Measurements from ENCODE around the gene CFAP100. TPM values are rescaled to one million over a fixed set of nuclear protein-coding genes. Genes with fewer than 3 reads are reported as not detected.

The CFAP100 gene
- total and polyA plus RNA-seq, 3 donors from 2014 or later: 21.4 to 74.2 (median 56.2) TPM

- Histone ChIP-seq H3K36me3 (ENCODE audit: low read depth, missing control alignments) (no peaks in the 10 kb centered on the region), H3K9me3 (no peaks in the 10 kb centered on the region), H3K27ac (peak overlapping the region; percentile 31 to 73), H3K4me3 (peak overlapping the region; percentile 3 to 21), H3K4me1 (no peaks in the 10 kb centered on the region), H3K27me3 (no peaks in the 10 kb centered on the region)
- intact Hi-C loops (cut with DNase I; ENCODE audit: low total_unique reads): no loop called here
- peak; percentile 96 for DNase-seq
- 1 to 3% methylated on average over 28 to 58 of the region's 58 CpGs for WGBS, 2 donors
- no peak for TF ChIP-seq POLR2A (IDR thresholded peaks at IDR 0.05)
- peak; percentile 92 to 99 (median 97) for TF ChIP-seq CTCF (IDR thresholded peaks at IDR 0.05)
These were observed 5.5 kb upstream of the CFAP100 start for GRCh38 chr3:126389112-126389793.

GRCh38 chr3:126389794-126390146 is 4.9 kb upstream of the CFAP100 start:
- no peaks in the 10 kb centered on the region for H3K4me1 ChIP-seq
- H3K9me3 ChIP-seq: no peaks in the 10 kb centered on the region
- H3K36me3 ChIP-seq (ENCODE audit: low read depth, missing control alignments): no peaks in the 10 kb centered on the region
- peak overlapping the region in 1 of 2 donors; percentile 31 for H3K27ac ChIP-seq
- H3K4me3 ChIP-seq: peak overlapping the region; percentile 3 to 21
- intact Hi-C loops (cut with DNase I; ENCODE audit: low total_unique reads): loop anchor here (10.0 kb wide), 2 partner anchors 125 to 255 kb away; no protein-coding TSS in a partner anchor
- no peak for TF ChIP-seq POLR2A (IDR thresholded peaks at IDR 0.05)
- no peak for TF ChIP-seq CTCF (IDR thresholded peaks at IDR 0.05)
- no peaks in the 10 kb centered on the region for H3K27me3 ChIP-seq
- DNase-seq: no peak
- 54 to 55% methylated on average over 17 of the region's 17 CpGs for WGBS, 2 donors

DNA sequence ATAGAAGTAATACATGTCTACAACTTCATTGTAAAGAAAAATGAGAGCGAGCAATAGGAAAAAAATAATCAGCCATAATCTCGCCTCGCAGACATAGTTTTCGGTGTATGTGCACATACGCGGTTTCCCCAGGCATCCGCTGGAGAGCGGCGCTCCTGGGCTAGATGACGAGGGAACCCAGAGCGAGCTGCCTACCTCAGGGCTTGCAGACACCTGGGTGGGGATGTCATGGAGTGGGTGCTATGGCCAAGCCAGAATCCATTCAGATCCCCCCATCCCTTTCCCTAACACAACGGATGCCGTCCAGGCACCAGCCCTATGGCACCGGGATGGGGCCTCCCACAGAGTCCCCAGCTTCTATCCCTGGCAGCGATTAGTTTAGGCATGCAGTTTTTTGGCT is 4.5 kb upstream of the CFAP100 start:
- H3K4me3 ChIP-seq: peak overlapping the region in 1 of 2 donors; percentile 21
- no peaks in the 10 kb centered on the region for H3K36me3 ChIP-seq (ENCODE audit: low read depth, missing control alignments)
- intact Hi-C loops (cut with DNase I; ENCODE audit: low total_unique reads): loop anchor here (10.0 kb wide), 2 partner anchors 125 to 255 kb away; no protein-coding TSS in a partner anchor
- no peak for TF ChIP-seq POLR2A (IDR thresholded peaks at IDR 0.05)
- TF ChIP-seq CTCF (IDR thresholded peaks at IDR 0.05): no peak
- no peaks in the 10 kb centered on the region for H3K27me3 ChIP-seq
- DNase-seq: no peak
- H3K27ac ChIP-seq: no peak overlapping the region
- no peaks in the 10 kb centered on the region for H3K9me3 ChIP-seq
- WGBS, 2 donors: 56 to 81% methylated on average over 15 of the region's 15 CpGs
- no peaks in the 10 kb centered on the region for H3K4me1 ChIP-seq

DNA sequence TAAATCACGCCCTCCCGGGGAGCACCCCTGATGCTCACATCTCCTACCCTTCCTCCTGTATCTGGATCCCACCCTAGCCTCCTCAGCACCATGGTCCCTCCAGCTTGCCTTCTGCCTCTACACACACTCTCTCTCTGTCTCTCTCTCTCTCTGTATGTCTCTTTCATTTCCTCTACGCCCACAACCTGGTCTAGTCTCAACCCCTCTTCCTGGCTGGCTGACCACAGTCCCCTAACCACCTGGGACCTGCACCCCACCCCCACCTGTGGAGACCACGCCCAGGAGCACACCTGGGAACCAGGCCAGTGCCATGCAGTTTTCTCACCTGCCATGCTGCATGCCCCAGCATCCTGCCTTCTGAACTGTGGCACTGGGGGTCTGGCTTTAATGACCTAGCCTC is 4.0 kb upstream of the CFAP100 start:
- no peak for DNase-seq
- Histone ChIP-seq H3K9me3 (no peaks in the 10 kb centered on the region), H3K27me3 (no peaks in the 10 kb centered on the region), H3K4me1 (no peaks in the 10 kb centered on the region), H3K36me3 (ENCODE audit: low read depth, missing control alignments) (no peaks in the 10 kb centered on the region), H3K4me3 (no peak overlapping the region), H3K27ac (no peak overlapping the region)
- 67 to 79% methylated on average over 4 of the region's 4 CpGs for WGBS, 2 donors
- intact Hi-C loops (cut with DNase I; ENCODE audit: low total_unique reads): loop anchor here (10.0 kb wide), 2 partner anchors 126 to 256 kb away; no protein-coding TSS in a partner anchor
- TF ChIP-seq POLR2A (IDR thresholded peaks at IDR 0.05): no peak
- no peak for TF ChIP-seq CTCF (IDR thresholded peaks at IDR 0.05)

- intact Hi-C loops (cut with DNase I; ENCODE audit: low total_unique reads): loop anchor here (10.0 kb wide), 2 partner anchors 127 to 257 kb away; no protein-coding TSS in a partner anchor
- no peak overlapping the region for H3K27ac ChIP-seq
- no peaks in the 10 kb centered on the region for H3K36me3 ChIP-seq (ENCODE audit: low read depth, missing control alignments)
- DNase-seq: no peak
- TF ChIP-seq CTCF (IDR thresholded peaks at IDR 0.05): no peak
- no peak for TF ChIP-seq POLR2A (IDR thresholded peaks at IDR 0.05)
- H3K27me3 ChIP-seq: no peaks in the 10 kb centered on the region
- WGBS, 2 donors: 43 to 100% methylated on average over 1 of the region's 1 CpG
- H3K9me3 ChIP-seq: no peaks in the 10 kb centered on the region
- no peak overlapping the region for H3K4me3 ChIP-seq
- no peaks in the 10 kb centered on the region for H3K4me1 ChIP-seq
These were observed 3.1 kb upstream of the CFAP100 start for GRCh38 chr3:126391631-126392030.

Data from testis (tissue), 3 donors.